Ovary (tissue), 9 donors: Measurements from ENCODE around the gene NPFF. TPM values are rescaled to one million over a fixed set of nuclear protein-coding genes. Genes with fewer than 3 reads are reported as not detected.
"Not testable (repeated sequence)": the region's sequence is repeated elsewhere in the genome, so short reads cannot be mapped to it uniquely, and the experiment has no call there.

Experiments
- DNase-seq, 5 donors: peaks; one replicate each; pipeline ENCODE4 v3.0.0-alpha.2; 2019 to 2020
- H3K27ac ChIP-seq, 2 donors: fragments of 200-600 bp; one replicate each; pipeline versions ENCODE4 v1.5.1 to v1.8.0; 2019 to 2022
- H3K27me3 ChIP-seq: fragments of 200-600 bp; one replicate; pipeline ENCODE4 v1.8.0; 2022
- H3K36me3 ChIP-seq: fragments of 200-600 bp; sonication (generic); one replicate; pipeline ENCODE4 v1.5.1; 2019
- H3K4me1 ChIP-seq: one replicate; pipeline ENCODE4 v1.8.1; 2013; ENCODE audit warnings: mild to moderate bottlenecking, moderate library complexity; ENCODE audit not compliant: insufficient read depth
- H3K4me3 ChIP-seq: fragments of 200-600 bp; sonication (generic); one replicate; pipeline ENCODE4 v1.5.1; 2017
- H3K9me3 ChIP-seq, 2 donors: fragments of 200-600 bp in 1 of 2; sonication (generic) in 1 of 2; one replicate each; pipeline versions ENCODE4 v1.5.1 to v1.8.1; 2013 to 2019; ENCODE audit warnings: mild to moderate bottlenecking in 1 of 2, moderate library complexity in 1 of 2
- EP300 ChIP-seq: sonication (generic); formaldehyde crosslinking; IDR thresholded peaks from one replicate; pipeline ENCODE4 v1.6.1; 2017; ENCODE audit warnings: antibody characterized with exemption
- POLR2A ChIP-seq: fragments of 450-650 bp; IDR thresholded peaks from one replicate; pipeline ENCODE4 v1.6.1; 2017; ENCODE audit warnings: antibody characterized with exemption, mild to moderate bottlenecking, moderate library complexity
- WGBS, 3 donors: extraction: QIAGEN DNeasy Blood & Tissue Kit in 1 of 3; methylation state at CpG; one replicate each; pipeline versions ENCODE4 v1.1.5 to v1.1.7; 2013 to 2017; 5-methylcytosine and 5-hydroxymethylcytosine counted together
- intact Hi-C, 4 donors: fragments of 100-400 bp; cut with DNase I; formaldehyde crosslinking; loops; one replicate each; pipeline versions ENCODE4 v1.11.0 to v1.15.1; 2022 to 2023
- polyA plus RNA-seq, 2 donors: library from polyadenylated mRNA; stranded (reverse); fragments of 200-250 nt in 1 of 2; fragments of 350-450 nt in 1 of 2; fragmentation: Illumina TruSeq in 1 of 2; extraction: RNeasy Lipid Tissue Mini Kit (QIAGEN cat#74804) in 1 of 2; gene quantifications; one replicate each; pipeline ENCODE4 v1.2.3, GENCODE V29; 2013 to 2014
- total RNA-seq, 7 donors: library from RNA; depleted of rRNA in 2 of 7; stranded (reverse); fragments of >200 nt in 2 of 7; fragmentation: NEBNext Ultra II Directional in 3 of 7; extraction: Animal tissue kit (Norgen Biotek cat#: 25700) in 3 of 7; gene quantifications; one replicate each; pipeline versions ENCODE4 v1.1.0 to v1.2.4, GENCODE V29; 2016 to 2023
- TF ChIP-seq, protein P1 (sequence below), 3 donors: fragments of 450-650 bp in 2 of 3; fragments of 200-600 bp in 1 of 3; IDR thresholded peaks; one replicate each; pipeline versions ENCODE4 v1.5.1 to v1.8.0; 2016 to 2022; ENCODE audit warnings: antibody characterized with exemption in 3 of 3, mild to moderate bottlenecking in 1 of 3
- donor health status: DM: no; HTN: no; CAD: no; lungs with moderate emphysema.
- donor health status: DM: no; HTN: no; CAD: no.
- donor health status: Bipolar disorder and iron deficiency.
- donor health status: DM: yes; HTN: yes; CAD: no.
- donor health status: DM: no; HTN: no; CAD: no.
- donor health status: DM: yes; HTN: yes; CAD: no.

NPFF gene
- total and polyA plus RNA-seq, 9 donors: 0.68 to 1.1 TPM; not detected in 7

DNA sequence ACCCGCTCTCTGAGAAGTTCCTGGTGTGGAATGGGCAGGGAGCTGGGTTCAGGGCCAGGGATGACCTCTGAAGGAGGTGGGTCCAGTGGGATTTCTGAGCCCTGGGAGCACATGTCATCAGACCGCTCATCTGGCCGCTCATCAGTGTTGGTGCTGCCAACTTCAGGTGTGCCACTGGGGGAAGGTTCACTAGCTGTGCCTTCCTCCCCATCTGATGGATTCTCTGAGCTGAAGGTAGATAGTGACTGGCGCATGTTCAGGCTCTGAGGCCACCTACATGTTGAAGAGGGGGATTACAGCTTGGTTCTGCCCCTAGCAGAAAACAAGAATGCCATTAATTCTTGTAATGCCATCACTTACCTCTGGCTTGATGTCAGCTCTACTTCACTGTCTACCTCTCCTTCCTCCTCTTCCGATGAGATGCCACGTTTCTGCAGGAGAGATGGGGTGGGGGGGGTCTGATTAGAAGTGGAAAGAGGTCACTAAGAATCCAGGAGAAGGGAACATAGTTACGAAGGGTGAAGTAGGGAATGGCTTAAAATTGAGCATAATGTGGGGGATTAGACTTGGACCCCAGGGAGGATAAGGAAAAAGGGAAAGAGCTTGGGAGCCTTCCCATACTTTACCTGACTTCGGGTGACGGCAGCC, 25.2 kb downstream of the NPFF start:
- peak in 1 of 5 donors; percentile 17 for DNase-seq
- Histone ChIP-seq H3K36me3 (no peaks in the 10 kb centered on the region), H3K9me3 (no peaks in the 10 kb centered on the region), H3K4me3 (no peak overlapping the region), H3K27ac (no peak overlapping the region), H3K4me1 (peaks cover 2% of the 10 kb centered on the region), H3K27me3 (no peaks in the 10 kb centered on the region)
- WGBS, 3 donors: 56 to 69% (median 68%) methylated on average over 9 of the region's 9 CpGs
- TF ChIP-seq EP300 (no peak), POLR2A (no peak)
- TF ChIP-seq, protein P1, sequence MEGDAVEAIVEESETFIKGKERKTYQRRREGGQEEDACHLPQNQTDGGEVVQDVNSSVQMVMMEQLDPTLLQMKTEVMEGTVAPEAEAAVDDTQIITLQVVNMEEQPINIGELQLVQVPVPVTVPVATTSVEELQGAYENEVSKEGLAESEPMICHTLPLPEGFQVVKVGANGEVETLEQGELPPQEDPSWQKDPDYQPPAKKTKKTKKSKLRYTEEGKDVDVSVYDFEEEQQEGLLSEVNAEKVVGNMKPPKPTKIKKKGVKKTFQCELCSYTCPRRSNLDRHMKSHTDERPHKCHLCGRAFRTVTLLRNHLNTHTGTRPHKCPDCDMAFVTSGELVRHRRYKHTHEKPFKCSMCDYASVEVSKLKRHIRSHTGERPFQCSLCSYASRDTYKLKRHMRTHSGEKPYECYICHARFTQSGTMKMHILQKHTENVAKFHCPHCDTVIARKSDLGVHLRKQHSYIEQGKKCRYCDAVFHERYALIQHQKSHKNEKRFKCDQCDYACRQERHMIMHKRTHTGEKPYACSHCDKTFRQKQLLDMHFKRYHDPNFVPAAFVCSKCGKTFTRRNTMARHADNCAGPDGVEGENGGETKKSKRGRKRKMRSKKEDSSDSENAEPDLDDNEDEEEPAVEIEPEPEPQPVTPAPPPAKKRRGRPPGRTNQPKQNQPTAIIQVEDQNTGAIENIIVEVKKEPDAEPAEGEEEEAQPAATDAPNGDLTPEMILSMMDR (IDR thresholded peaks at IDR 0.05): no peak
- intact Hi-C loops: no loop called here

DNA sequence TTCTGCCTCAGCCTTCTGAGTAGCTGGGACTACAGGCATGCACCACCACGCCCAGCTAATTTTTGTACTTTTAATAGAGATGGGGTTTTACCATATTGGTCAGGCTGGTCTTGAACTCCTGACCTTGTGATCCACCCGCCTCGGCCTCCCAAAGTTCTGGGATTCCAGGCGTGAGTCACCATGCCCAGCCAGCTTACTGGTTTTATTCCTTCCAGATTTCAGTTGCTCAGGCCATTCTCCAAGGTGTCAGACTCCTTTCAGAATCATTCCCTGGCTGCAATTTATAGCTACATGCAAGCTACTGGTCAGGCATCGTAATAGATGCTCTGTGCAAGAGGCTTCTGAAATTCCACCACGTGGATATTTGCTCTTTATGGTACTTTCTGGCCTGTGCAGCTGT, 25.8 kb downstream of the NPFF start:
- H3K4me1 ChIP-seq, H3K4me3 ChIP-seq, H3K27ac ChIP-seq, intact Hi-C loops, H3K27me3 ChIP-seq, H3K9me3 ChIP-seq, H3K36me3 ChIP-seq: not testable (repeated sequence)
- peak in 2 of 5 donors; percentile 38 to 62 for DNase-seq
- 14 to 21% (median 18%) methylated on average over 6 of the region's 6 CpGs for WGBS, 3 donors

GRCh38 chr12:53480491-53481442, 26.5 kb downstream of the NPFF start:
- H3K9me3 ChIP-seq: no peaks in the 10 kb centered on the region
- H3K4me1 ChIP-seq: peaks cover 2% of the 10 kb centered on the region
- no peaks in the 10 kb centered on the region for H3K36me3 ChIP-seq
- TF ChIP-seq POLR2A (no peak), EP300 (no peak)
- TF ChIP-seq, protein P1 (IDR thresholded peaks at IDR 0.05): no peak
- intact Hi-C loops: no loop called here
- no peak overlapping the region for H3K27ac ChIP-seq
- no peak overlapping the region for H3K4me3 ChIP-seq
- WGBS, 3 donors: 38 to 51% (median 49%) methylated on average over 12 of the region's 12 CpGs
- no peak for DNase-seq
- H3K27me3 ChIP-seq: no peaks in the 10 kb centered on the region

DNA sequence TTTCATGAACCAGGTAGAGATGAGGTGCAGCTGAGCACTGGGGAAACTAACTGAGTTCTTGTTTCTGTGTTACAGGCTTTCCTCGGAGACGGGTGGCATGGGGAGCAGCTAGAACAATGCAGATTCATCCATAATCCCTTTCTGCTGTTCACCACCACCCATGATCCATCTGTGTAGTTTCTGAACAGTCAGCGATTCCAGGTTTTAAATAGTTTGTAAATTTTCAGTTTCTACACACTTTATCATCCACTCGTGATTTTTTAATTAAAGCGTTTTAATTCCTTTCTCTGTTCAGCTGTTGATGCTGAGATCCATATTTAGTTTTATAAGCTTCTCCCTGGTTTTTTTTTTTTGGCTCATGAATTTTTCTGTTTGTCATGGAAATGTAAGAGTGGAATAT, 28.0 kb downstream of the NPFF start:
- intact Hi-C loops: no loop called here
- H3K36me3 ChIP-seq: no peaks in the 10 kb centered on the region

More for the DNA sequence above, 28.0 kb downstream of the NPFF start:
- Histone ChIP-seq H3K4me3 (no peak overlapping the region), H3K4me1 (peaks cover 2% of the 10 kb centered on the region), H3K27ac (no peak overlapping the region), H3K27me3 (no peaks in the 10 kb centered on the region), H3K9me3 (no peaks in the 10 kb centered on the region)
- no peak for TF ChIP-seq POLR2A
- TF ChIP-seq, protein P1 (IDR thresholded peaks at IDR 0.05): no peak
- no peak for DNase-seq
- WGBS, 3 donors: 56 to 65% (median 57%) methylated on average over 5 of the region's 5 CpGs
